CD4-positive, alpha-beta T cell treated with Interleukin-1 beta for 1 hour (primary cell): ENCODE results near the gene TNIK.
A peak's percentile ranks its signal among the peaks of the same experiment; 100 is the strongest.

Source experiments
- DNase-seq, 2 donors: peaks; one replicate each; pipeline ENCODE4 v3.0.0-alpha.2; 2020 to 2022

TNIK gene

DNA sequence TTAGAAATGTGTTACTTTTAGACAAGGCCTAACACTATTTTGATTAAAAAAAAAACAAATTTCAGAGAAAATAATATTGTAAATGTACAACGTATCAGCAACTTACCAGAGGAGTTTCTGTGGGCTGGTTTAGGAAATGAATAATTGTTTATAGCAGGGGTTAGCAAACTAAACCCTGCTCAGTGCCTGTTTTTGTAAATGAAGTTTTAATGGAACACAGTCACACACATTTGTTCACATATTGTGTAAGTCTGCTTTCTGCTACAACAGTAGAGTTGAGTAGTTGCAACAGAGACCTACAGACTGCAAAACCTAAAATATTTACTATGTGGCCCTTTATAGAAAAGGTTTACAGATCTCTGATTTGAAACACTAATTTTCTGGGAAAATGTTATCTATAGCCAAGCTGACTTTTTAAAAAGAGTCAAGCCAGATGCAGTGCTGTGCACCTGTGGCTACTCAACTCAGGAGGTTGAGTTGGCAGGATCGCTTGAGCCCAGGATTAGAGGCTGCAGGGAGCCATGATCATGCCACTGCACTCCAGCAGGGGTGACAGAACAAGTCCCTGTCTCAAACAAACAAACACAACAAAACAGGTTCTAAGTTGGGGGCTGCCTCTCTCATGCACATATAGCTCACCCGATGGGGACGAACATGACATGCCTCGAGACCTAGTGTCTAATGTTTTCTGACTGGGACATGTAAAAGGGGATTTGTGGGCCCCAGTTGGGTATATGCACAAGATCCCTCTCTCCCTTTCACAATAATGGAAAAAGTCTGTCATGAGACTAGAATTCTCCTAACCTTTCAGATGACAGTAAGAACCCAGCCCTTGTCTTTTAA lies 182.5 kb downstream of the TNIK start:
- no peak for DNase-seq

GRCh38 chr3:171276923-171277322 lies 183.3 kb downstream of the TNIK start:
- no peak for DNase-seq

- DNase-seq: no peak
Observed at GRCh38 chr3:171274222-171274621, 186.0 kb downstream of the TNIK start.

- no peak for DNase-seq
Observed at GRCh38 chr3:171270541-171270940, 189.7 kb downstream of the TNIK start.

DNA sequence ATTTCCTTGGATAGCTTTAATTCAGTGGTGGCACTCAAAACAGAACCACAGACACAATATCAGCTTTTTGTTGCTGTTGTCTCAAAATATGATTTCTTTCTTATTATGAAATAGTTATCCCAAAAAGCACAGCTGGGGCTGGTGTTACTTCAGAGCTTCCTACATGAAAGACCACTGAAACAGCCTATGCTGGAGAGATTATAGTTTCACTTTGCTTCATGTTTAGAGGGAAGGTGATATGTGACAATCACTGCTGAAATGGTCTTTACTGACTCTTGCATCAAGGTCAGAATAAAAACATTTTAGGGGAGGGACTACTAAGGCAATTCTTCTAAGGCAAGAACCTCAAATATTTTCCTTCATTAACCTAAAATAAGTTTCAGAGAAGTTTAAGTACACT lies 190.7 kb downstream of the TNIK start:
- no peak for DNase-seq

GRCh38 chr3:171268677-171269076 lies 191.5 kb downstream of the TNIK start:
- no peak for DNase-seq

DNA sequence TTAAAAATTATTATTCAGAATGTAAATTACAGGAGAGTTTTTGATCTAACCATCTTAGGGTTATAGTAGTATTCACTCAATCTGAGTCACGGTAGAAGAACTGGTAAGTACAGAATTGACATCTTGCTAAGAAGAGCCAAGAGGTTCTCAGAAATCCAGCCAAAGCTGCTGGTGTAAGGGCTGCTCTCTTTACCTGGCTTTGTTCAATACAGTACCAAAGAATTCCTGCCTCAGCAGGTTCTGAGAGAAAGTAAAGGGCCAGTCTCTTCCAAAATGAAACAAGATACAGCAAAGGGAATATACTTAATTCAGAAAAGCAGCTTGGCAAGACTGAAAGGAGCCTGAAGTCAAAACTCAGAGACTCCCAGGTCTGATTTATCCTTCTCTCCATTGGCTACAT lies 193.1 kb downstream of the TNIK start:
- DNase-seq: no peak

GRCh38 chr3:171266740-171267073 lies 193.5 kb downstream of the TNIK start:
- no peak for DNase-seq

DNA sequence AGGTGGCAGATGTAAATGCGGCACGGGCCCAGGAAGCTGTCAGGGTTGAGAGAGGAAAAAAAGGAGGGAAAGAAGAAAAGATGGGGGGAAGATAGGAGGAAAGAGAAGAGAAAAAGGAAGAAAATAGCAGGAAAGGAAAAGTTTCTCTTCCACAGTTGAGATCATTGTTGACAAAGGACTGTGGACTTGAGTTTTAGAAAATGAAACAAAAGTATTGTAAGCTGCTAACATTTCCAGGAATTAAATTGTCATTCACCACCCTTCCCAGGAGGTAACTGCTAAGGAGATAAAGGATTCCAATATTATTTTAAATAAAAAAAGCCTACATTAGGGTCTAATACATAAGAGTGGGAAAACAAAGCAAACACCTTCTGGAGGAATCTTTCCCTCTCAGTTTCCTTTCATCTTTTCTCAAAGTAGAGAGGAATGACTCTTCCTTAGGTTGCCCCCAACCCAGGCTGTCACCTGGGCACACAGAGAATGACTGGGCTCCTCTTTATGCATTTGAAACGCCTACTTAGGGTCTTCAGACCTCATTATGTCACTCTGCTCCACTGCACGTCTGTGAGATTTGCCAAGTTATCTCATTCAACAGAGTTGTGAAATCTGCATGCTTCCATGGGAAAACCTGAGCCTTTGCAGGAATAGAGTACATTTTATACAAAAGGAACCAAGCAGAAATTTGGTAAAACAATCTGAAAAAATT lies 194.0 kb downstream of the TNIK start:
- no peak for DNase-seq

GRCh38 chr3:171264758-171265157 lies 195.4 kb downstream of the TNIK start:
- no peak for DNase-seq

GRCh38 chr3:171262431-171262830 lies 197.8 kb downstream of the TNIK start:
- no peak for DNase-seq

DNA sequence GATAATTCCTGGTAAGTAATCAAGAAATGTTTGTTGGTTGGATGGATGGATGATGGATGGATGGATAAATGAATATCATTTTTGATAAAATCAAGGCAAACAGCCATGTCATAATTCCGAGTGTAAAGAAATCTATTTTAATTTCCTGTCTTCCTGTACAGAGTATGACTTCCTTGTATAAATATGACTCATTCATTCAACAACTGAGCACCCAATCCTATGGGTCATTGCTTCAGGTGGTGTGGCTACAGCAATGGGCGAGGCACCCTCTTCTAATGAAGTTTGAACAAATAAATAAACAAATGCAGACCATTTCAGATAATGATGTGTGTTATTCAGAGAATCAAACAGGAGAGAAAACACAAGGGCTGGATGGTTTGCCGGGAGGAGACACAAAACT lies 198.7 kb downstream of the TNIK start:
- DNase-seq: no peak

DNA sequence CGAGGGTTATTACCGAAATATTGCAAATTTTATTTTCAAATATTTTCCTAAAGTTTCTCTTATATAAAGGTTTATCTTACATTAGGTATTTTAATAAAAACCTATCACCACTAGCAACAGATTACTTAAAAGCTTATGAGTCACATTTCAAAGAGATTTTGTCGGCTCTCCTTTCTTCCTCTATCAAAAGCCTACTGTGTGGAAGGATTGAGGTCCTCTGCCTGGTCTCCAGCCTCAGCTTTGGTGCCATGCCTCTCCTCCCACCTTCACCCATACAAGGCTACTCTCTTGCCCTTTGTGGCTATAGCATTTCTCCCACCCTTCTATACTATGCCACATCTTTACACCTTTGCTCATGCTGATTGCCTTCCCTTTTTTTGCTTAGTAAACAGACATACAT lies 199.3 kb downstream of the TNIK start:
- DNase-seq: no peak

DNA sequence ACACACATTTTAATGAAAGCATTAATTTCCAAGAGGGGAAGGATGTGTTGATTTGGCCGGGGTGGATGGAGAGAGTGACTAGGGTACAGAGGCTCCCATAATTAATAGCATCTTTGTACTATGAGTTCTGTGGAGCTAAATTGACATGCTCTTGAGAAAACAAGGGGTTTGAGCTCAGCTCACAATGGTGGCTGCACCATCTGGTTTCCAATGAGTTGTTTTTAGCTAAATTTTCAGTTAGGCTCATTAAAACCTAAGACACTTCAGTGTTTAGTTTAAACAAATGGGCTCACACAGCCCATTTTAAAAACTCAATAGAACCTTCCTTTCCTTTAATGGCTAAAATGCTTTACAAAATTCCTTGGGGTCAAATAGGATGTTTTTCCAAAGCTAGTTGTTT lies 199.7 kb downstream of the TNIK start:
- no peak for DNase-seq

DNA sequence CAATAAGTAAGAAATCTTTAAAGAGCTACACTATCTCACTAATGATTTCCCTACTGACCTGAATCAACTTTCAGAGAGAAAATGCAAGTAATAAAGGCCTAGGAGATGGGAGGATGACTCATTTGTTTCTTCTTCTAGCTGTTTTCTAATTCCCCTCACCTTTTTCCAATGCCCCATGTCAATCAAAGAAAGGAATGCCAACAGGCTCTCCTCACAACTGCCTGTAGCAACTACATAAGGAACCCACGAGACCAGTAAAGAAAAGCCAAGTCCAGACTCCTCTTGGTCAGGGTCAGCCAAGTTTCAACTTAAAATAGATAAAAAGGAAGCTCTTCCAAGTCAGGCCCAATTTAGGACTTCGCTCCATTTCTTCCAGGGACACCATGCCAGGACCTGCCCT lies 201.9 kb downstream of the TNIK start:
- DNase-seq: no peak

DNA sequence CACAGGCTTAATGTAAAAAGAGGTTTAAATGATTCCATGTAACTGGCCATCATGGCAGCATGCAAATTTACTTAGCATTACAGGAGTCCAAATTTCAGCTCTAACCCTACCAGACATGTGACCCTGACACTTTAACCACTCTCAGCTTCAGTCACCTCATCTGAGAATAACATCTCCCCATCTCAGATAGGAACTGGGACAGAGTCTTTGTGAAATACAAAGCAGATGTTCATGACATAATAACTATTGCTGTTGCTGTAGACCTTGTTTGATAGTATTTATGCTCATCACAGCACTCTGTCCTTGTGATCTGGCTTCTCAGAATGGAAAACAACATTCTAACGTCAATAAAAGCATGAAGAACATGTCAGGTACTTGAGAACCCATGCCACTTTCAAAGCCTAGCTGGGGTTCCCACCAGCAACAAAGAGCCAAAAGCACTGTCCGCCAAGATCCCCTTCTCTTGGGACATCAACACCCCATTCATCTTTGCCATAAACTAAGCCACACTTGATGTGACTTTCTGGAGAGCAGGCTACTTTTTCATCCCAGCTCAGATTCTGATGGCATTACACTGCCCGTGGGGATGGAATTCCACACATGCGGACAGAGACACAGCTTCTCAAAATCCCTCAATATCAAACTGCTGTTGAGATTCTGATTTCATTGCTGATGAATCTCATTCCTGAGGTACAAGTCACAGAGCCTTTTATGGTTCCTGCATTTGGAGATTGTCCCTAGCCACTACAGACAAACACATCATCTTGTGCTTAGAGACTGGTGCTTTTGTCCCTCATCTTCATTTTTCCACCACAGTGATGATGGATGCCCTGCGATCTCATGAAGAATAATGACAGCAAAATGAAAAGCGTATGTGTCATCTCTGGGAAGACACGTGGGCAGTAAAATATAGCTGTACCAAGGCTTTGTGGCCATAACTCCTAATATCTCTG lies 202.7 kb downstream of the TNIK start:
- DNase-seq: no peak

DNA sequence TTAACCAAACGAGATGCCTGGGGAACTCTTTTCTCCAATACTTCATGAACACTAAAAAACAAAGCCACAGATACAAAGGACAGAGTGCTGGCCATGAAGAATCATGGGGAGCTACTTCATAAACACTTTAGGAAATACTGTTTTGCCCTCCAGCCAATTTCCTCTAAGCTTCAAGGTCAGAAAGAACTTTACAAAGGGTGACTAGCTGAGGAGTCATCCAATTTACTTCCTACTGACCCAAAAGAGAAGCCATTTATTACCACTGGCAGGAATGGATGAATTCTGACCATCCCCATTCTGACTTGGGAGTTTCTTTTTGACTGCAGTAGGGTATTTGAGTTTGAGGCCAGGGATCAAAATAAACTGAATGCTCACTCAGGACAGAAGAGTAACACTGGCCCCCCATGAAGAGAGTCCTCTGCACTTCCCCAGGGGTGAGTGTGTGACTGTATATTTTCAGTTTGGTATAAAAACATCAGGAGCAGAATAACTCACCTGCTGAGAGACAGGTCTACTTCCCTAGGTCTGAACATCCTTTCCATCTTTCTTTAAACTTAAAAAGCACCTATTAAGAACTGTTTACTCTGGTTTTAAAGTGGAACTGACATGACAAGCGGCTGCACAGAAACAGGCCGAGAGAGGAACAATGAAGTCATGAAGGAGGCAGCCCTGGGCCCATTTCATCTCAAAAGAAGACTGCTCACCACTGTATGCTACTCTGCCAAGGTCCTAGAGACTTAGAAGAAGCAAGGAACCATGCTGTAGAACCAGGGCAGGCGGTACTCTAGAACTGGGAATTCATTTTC lies 203.6 kb downstream of the TNIK start:
- no peak for DNase-seq

GRCh38 chr3:171255236-171255806 lies 204.9 kb downstream of the TNIK start:
- peak in 1 of 2 donors; percentile 39 for DNase-seq

- DNase-seq: no peak
Observed at GRCh38 chr3:171254315-171254714, 205.9 kb downstream of the TNIK start.

GRCh38 chr3:171251835-171252234 lies 208.4 kb downstream of the TNIK start:
- peak; percentile 36 to 51 for DNase-seq

GRCh38 chr3:171250444-171250843 lies 209.8 kb downstream of the TNIK start:
- DNase-seq: no peak

DNA sequence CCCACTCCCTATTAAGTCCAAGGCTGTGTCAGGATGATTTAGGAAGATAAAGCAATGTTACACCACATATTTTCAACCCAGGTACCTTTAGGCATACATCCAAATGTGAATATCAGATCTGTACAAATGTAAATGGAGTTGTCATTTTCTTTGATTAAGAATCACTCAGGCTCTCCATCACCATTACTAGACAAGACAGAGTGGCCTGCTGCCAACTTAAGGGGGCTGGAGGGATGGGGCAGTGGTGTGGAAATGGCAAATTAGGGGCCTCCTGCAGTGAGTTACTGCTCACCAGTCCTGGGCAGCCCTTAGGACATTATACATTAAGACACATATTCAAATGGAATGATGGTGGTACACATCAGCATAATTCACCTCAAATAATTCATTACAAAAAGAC lies 211.0 kb downstream of the TNIK start:
- DNase-seq: no peak
